ENCODE data around the gene CDCA3. TPM values are rescaled to one million over a fixed set of nuclear protein-coding genes. Genes with fewer than 3 reads are reported as not detected.
"Not testable (repeated sequence)": the region's sequence is repeated elsewhere in the genome, so short reads cannot be mapped to it uniquely, and the experiment has no call there.

The CDCA3 gene
- total RNA-seq, 3 donors from 2014 or later, result 2.8 to 15.3 (median 5.2) TPM

DNA sequence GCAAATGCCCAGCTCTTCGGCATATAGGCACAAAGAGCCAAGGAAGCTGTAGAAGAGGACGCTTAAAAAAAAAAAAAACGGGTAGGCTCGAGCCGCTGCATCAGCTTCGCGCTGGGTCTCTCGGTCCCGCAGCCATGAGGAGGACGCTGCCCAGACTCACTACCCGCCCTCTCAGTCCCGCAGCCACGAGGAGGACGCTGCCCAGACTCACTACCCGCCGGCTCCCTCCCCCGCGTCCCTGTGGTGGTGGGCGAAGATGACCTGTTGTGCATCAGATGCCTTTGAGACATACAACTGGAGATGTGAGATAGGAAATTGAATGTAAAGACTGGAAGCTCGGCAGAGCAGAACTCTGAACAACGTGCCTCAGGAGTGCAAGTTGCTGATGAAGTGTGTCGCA lies 33.5 kb upstream of the CDCA3 start:
- Histone ChIP-seq H3K4me1 (ENCODE audit: low read depth) (no peaks in the 10 kb centered on the region), H3K4me3 (no peak overlapping the region)
- ATAC-seq, result no peak

DNA sequence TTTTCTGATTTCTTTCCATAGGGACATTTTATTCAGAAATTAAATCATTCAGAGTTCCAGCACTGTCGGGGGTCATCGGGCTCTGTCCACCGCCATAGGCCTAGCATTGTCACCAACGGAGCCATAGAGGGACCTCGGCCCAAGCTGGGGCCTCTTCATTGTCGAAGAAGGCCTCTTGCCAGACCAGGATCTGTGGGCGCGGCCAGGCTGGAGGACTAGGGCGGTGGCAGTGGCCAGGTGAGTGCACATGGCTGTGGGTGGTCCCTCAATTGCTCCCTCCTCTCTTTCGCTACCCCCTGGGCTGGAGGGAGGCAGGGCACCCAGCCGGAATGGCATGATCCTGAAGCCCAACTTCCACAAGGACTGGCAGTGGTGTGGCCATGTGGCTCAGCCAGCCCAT lies 32.6 kb upstream of the CDCA3 start:
- H3K9me3 ChIP-seq, result no peaks in the 10 kb centered on the region
- no peaks in the 10 kb centered on the region for H3K36me3 ChIP-seq (ENCODE audit: low read depth)
- no peak overlapping the region for H3K4me3 ChIP-seq
- TF ChIP-seq, protein P1, sequence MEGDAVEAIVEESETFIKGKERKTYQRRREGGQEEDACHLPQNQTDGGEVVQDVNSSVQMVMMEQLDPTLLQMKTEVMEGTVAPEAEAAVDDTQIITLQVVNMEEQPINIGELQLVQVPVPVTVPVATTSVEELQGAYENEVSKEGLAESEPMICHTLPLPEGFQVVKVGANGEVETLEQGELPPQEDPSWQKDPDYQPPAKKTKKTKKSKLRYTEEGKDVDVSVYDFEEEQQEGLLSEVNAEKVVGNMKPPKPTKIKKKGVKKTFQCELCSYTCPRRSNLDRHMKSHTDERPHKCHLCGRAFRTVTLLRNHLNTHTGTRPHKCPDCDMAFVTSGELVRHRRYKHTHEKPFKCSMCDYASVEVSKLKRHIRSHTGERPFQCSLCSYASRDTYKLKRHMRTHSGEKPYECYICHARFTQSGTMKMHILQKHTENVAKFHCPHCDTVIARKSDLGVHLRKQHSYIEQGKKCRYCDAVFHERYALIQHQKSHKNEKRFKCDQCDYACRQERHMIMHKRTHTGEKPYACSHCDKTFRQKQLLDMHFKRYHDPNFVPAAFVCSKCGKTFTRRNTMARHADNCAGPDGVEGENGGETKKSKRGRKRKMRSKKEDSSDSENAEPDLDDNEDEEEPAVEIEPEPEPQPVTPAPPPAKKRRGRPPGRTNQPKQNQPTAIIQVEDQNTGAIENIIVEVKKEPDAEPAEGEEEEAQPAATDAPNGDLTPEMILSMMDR (IDR thresholded peaks at IDR 0.05), result no peak
- intact Hi-C loops (cut with DNase I, micrococcal nuclease), result no loop called here
- ATAC-seq (no peak), DNase-seq (no peak)
- H3K4me1 ChIP-seq (ENCODE audit: low read depth), result no peaks in the 10 kb centered on the region

More for the DNA sequence above, 33.5 kb upstream of the CDCA3 start:
- TF ChIP-seq, protein P1 (IDR thresholded peaks at IDR 0.05), result no peak
- intact Hi-C loops (cut with DNase I, micrococcal nuclease), result no loop called here
- DNase-seq, result no peak
- Histone ChIP-seq H3K9me3 (no peaks in the 10 kb centered on the region), H3K36me3 (ENCODE audit: low read depth) (no peaks in the 10 kb centered on the region)

DNA sequence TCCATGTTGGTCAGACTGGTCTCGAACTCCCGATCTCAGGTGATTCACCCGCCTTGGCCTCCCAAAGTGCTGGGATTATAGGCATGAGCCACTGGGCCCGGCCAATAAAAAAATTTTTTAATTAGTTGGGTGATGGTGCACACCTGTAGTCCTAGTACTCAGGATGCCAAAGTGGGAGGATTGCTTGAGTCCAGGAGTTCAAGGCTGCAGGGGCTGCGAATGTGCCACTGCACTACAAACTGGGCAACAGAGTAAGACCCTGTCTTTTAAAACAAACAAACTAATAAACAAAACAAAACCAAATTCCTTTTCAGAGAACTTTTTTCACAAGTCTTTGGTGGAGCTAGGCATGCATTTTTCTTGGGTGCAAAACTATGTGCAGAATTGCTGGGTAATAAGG lies 32.2 kb upstream of the CDCA3 start:
- H3K36me3 ChIP-seq (ENCODE audit: low read depth), result no peaks in the 10 kb centered on the region
- no peak overlapping the region for H3K4me3 ChIP-seq
- no peaks in the 10 kb centered on the region for H3K4me1 ChIP-seq (ENCODE audit: low read depth)
- no peaks in the 10 kb centered on the region for H3K9me3 ChIP-seq
- intact Hi-C loops (cut with DNase I, micrococcal nuclease), result no loop called here
- TF ChIP-seq, protein P1 (IDR thresholded peaks at IDR 0.05), result no peak
- no peak for DNase-seq
- no peak for ATAC-seq

DNA sequence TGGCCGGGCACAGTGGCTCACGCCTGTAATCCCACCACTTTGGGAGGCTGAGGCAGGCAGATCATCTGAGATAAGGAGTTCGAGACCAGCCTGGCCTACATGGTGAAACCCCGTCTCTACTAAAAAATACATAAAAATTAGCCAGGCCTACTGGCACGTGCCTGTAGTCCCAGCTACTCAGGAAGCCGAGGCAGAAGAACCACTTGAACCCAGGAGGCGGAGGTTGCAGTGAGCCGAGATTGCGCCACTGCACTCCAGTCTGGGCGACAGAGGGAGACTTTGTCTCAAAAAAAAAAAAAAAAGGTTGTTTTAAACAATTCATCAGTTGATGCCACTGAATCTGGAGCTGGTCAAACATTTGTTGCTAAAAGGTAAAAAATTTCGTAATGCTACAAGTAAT lies 28.7 kb upstream of the CDCA3 start:
- H3K4me3 ChIP-seq; intact Hi-C loops (cut with DNase I, micrococcal nuclease); H3K4me1 ChIP-seq (ENCODE audit: low read depth); H3K9me3 ChIP-seq; ATAC-seq; H3K36me3 ChIP-seq (ENCODE audit: low read depth): not testable (repeated sequence)
- DNase-seq, result peak in 1 of 3 donors; percentile 17

DNA sequence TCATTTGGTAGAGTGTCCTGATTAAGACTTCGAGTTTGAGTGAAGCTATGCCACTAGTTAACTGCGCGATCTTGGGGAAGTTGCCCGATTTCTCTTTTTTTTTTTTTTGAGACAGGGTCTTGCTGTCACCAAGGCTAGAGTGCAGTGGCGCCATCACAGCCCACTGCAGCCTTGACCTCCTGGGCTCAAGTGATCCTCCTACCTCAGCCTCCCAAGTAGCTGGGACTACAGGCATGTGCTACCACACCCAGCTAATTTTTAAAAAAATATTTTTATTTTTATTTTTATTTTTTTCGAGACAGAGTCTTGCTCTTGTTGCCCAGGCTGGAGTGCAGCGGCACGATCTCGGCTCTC lies 22.9 kb upstream of the CDCA3 start:
- intact Hi-C loops (cut with DNase I, micrococcal nuclease); H3K4me3 ChIP-seq; H3K36me3 ChIP-seq (ENCODE audit: low read depth); H3K9me3 ChIP-seq; ATAC-seq: not testable (repeated sequence)
- peaks cover 23% of the 10 kb centered on the region for H3K4me1 ChIP-seq (ENCODE audit: low read depth)
- peak in 1 of 3 donors; percentile 48 for DNase-seq

DNA sequence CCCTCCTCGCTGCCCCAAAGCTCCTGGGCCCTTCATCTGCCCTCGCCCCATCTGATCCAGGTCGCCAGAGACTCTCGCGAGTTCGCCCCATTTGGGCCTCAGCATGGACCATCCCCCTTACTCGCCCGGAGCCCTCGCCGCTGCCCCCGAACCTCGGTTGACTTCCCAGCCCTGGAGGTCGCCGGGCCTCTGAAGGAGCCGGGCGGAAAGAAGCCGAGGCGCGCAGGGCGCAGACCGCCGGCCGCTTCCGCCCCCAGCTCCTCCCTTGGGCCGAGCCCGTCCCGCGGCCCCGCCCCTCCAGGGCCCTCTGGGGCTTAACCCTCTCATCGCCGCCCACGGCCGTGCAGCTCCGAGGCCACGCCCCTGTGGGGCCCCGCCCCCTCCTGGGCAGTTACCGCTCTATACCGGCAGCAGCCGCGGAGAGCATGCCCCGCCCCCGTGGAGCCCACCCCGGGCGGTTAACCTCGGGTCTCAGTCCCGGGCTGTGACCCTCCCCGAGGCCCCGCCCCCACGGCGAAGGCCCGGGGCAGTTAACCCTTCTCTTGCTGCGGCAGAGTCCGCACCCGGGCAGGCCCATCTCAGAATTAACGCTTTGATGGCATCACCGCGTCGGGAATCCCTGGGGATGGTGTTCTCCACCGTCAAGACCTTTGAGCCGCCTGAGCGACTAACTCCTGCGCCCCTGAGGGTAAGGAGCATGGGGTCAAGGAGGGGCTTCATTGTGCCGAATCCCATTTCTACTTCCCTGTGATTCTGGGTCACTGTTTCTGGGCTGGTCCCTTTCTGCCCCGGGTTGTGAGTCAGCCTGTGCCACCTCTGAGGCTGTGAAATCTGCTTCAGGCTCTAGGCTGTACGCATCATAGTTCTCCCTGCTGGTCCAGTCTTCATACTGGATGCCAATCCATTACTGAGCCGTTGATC lies 22.3 kb upstream of the CDCA3 start, which contains the start of gene SPSB2:
Gene SPSB2 (minus strand): TSS at position 210 of the 921 bp plus-strand sequence. CDS start 402 bp downstream, outside the sequence.
- Histone ChIP-seq H3K4me3 (peak within 1 kb of the TSS; percentile 70), H3K4me1 (ENCODE audit: low read depth) (peaks cover 29% of the 10 kb centered on the region), H3K36me3 (ENCODE audit: low read depth) (no peaks in the 10 kb centered on the region), H3K9me3 (no peaks in the 10 kb centered on the region)
- peak; percentile 99 to 100 (median 100) for DNase-seq
- peak; percentile 89 for ATAC-seq
- TF ChIP-seq, protein P1 (IDR thresholded peaks at IDR 0.05), result no peak
- intact Hi-C loops (cut with DNase I, micrococcal nuclease), result no loop called here
